IgD-negative memory B cell (primary cell): Measurements from ENCODE around the gene FAM131C. TPM values are rescaled to one million over a fixed set of nuclear protein-coding genes. Genes with fewer than 3 reads are reported as not detected.

ENCODE experiments used
- H3K27ac Mint-ChIP-seq, 3 donors: one replicate each; pipeline ENCODE4 v1.8.0; 2020 to 2022; ENCODE audit warnings: mild to moderate bottlenecking in 3 of 3, mixed read lengths in 3 of 3, moderate library complexity in 1 of 3
- H3K27me3 Mint-ChIP-seq: one replicate; pipeline ENCODE4 v1.8.0; 2021; ENCODE audit warnings: mixed read lengths
- H3K36me3 Mint-ChIP-seq: one replicate; pipeline ENCODE4 v1.8.0; 2020; ENCODE audit warnings: mild to moderate bottlenecking, mixed read lengths
- H3K4me1 Mint-ChIP-seq, 3 donors: one replicate each; pipeline ENCODE4 v1.8.0; 2020 to 2022; ENCODE audit warnings: mixed read lengths in 3 of 3, mild to moderate bottlenecking in 1 of 3
- H3K4me3 Mint-ChIP-seq, 4 donors: one replicate each; pipeline ENCODE4 v1.8.0; 2020 to 2022; ENCODE audit warnings: mild to moderate bottlenecking in 4 of 4, mixed read lengths in 4 of 4, moderate library complexity in 3 of 4
- H3K9me3 Mint-ChIP-seq, 3 donors: one replicate each; pipeline ENCODE4 v1.8.0; 2020 to 2021; ENCODE audit warnings: mixed read lengths in 3 of 3, mild to moderate bottlenecking in 1 of 3
- polyA plus RNA-seq: library from polyadenylated mRNA; unstranded; fragments of 300-500 nt; fragmentation: Illumina TruSeq; gene quantifications from one replicate; pipeline ENCODE4 v1.2.3, GENCODE V29; 2021

Gene FAM131C
- not detected for polyA plus RNA-seq

- H3K27me3 Mint-ChIP-seq, result peaks cover 15% of the 10 kb centered on the region
- H3K9me3 Mint-ChIP-seq, result no peaks in the 10 kb centered on the region
- H3K36me3 Mint-ChIP-seq, result peaks cover 1% of the 10 kb centered on the region
- peak within 1 kb of the TSS; percentile 74 to 93 (median 85) for H3K4me3 Mint-ChIP-seq
- H3K4me1 Mint-ChIP-seq, result peaks cover 4 to 10% (median 10%) of the 10 kb centered on the region in 3 donors
- H3K27ac Mint-ChIP-seq, result no peak within 1 kb of the TSS
These were observed at the start of gene FAM131C for GRCh38 chr1:16073490-16074119. TSS of gene FAM131C (minus strand) at chr1:16073651. CDS start at chr1:16073442, 209 bp downstream.

GRCh38 chr1:16122916-16123315 is 49.5 kb upstream of the FAM131C start:
- Mint-ChIP-seq H3K4me1 (no peaks in the 10 kb centered on the region), H3K9me3 (no peaks in the 10 kb centered on the region), H3K27me3 (peaks cover 23% of the 10 kb centered on the region), H3K4me3 (peak overlapping the region in 1 of 4 donors; percentile 84), H3K36me3 (peaks cover 3% of the 10 kb centered on the region), H3K27ac (no peak overlapping the region)

- Mint-ChIP-seq H3K36me3 (peaks cover 3% of the 10 kb centered on the region), H3K27ac (no peak overlapping the region), H3K4me3 (peak overlapping the region in 1 of 4 donors; percentile 84), H3K4me1 (no peaks in the 10 kb centered on the region), H3K27me3 (peaks cover 21% of the 10 kb centered on the region), H3K9me3 (no peaks in the 10 kb centered on the region)
These were observed 49.0 kb upstream of the FAM131C start for GRCh38 chr1:16122350-16122881.

GRCh38 chr1:16120940-16121410 is 47.5 kb upstream of the FAM131C start:
- peaks cover 18% of the 10 kb centered on the region for H3K27me3 Mint-ChIP-seq
- no peak overlapping the region for H3K27ac Mint-ChIP-seq
- H3K36me3 Mint-ChIP-seq, result peaks cover 3% of the 10 kb centered on the region
- no peak overlapping the region for H3K4me3 Mint-ChIP-seq
- no peaks in the 10 kb centered on the region for H3K4me1 Mint-ChIP-seq
- H3K9me3 Mint-ChIP-seq, result no peaks in the 10 kb centered on the region

- Mint-ChIP-seq H3K27me3 (peaks cover 18% of the 10 kb centered on the region), H3K27ac (no peak overlapping the region), H3K4me1 (no peaks in the 10 kb centered on the region), H3K4me3 (no peak overlapping the region), H3K36me3 (peaks cover 3% of the 10 kb centered on the region), H3K9me3 (no peaks in the 10 kb centered on the region)
These were observed 47.0 kb upstream of the FAM131C start for GRCh38 chr1:16120407-16120806.

- no peak overlapping the region for H3K27ac Mint-ChIP-seq
- no peak overlapping the region for H3K4me3 Mint-ChIP-seq
- peaks cover 3% of the 10 kb centered on the region for H3K36me3 Mint-ChIP-seq
- H3K27me3 Mint-ChIP-seq, result peaks cover 18% of the 10 kb centered on the region
- no peaks in the 10 kb centered on the region for H3K9me3 Mint-ChIP-seq
- H3K4me1 Mint-ChIP-seq, result no peaks in the 10 kb centered on the region
These were observed 46.5 kb upstream of the FAM131C start for GRCh38 chr1:16119926-16120325.

- Mint-ChIP-seq H3K36me3 (peaks cover 1% of the 10 kb centered on the region), H3K4me3 (no peak overlapping the region), H3K27ac (no peak overlapping the region), H3K9me3 (no peaks in the 10 kb centered on the region), H3K4me1 (no peaks in the 10 kb centered on the region), H3K27me3 (peaks cover 18% of the 10 kb centered on the region)
These were observed 46.1 kb upstream of the FAM131C start for GRCh38 chr1:16119504-16119903.

- Mint-ChIP-seq H3K27ac (no peak overlapping the region), H3K36me3 (no peaks in the 10 kb centered on the region), H3K27me3 (peaks cover 18% of the 10 kb centered on the region), H3K4me1 (no peaks in the 10 kb centered on the region), H3K9me3 (no peaks in the 10 kb centered on the region), H3K4me3 (no peak overlapping the region)
These were observed 45.3 kb upstream of the FAM131C start for GRCh38 chr1:16118706-16119105.

GRCh38 chr1:16117936-16118335 is 44.5 kb upstream of the FAM131C start:
- Mint-ChIP-seq H3K9me3 (no peaks in the 10 kb centered on the region), H3K27me3 (peaks cover 13% of the 10 kb centered on the region), H3K36me3 (no peaks in the 10 kb centered on the region), H3K4me3 (no peak overlapping the region), H3K27ac (peak overlapping the region in 1 of 3 donors; percentile 89), H3K4me1 (no peaks in the 10 kb centered on the region)

GRCh38 chr1:16117369-16117768 is 43.9 kb upstream of the FAM131C start:
- no peaks in the 10 kb centered on the region for H3K4me1 Mint-ChIP-seq
- peak overlapping the region in 1 of 3 donors; percentile 89 for H3K27ac Mint-ChIP-seq
- peaks cover 11% of the 10 kb centered on the region for H3K27me3 Mint-ChIP-seq
- H3K9me3 Mint-ChIP-seq, result no peaks in the 10 kb centered on the region
- H3K4me3 Mint-ChIP-seq, result no peak overlapping the region
- no peaks in the 10 kb centered on the region for H3K36me3 Mint-ChIP-seq

GRCh38 chr1:16116625-16117024 is 43.2 kb upstream of the FAM131C start:
- Mint-ChIP-seq H3K4me1 (no peaks in the 10 kb centered on the region), H3K36me3 (no peaks in the 10 kb centered on the region), H3K27me3 (peaks cover 8% of the 10 kb centered on the region), H3K4me3 (no peak overlapping the region), H3K9me3 (no peaks in the 10 kb centered on the region), H3K27ac (peak overlapping the region in 1 of 3 donors; percentile 67)

GRCh38 chr1:16116002-16116401 is 42.6 kb upstream of the FAM131C start:
- Mint-ChIP-seq H3K27me3 (peaks cover 13% of the 10 kb centered on the region), H3K36me3 (no peaks in the 10 kb centered on the region), H3K9me3 (no peaks in the 10 kb centered on the region), H3K4me1 (no peaks in the 10 kb centered on the region), H3K4me3 (no peak overlapping the region), H3K27ac (no peak overlapping the region)

- no peaks in the 10 kb centered on the region for H3K9me3 Mint-ChIP-seq
- no peak overlapping the region for H3K27ac Mint-ChIP-seq
- peaks cover 13% of the 10 kb centered on the region for H3K27me3 Mint-ChIP-seq
- no peak overlapping the region for H3K4me3 Mint-ChIP-seq
- no peaks in the 10 kb centered on the region for H3K4me1 Mint-ChIP-seq
- no peaks in the 10 kb centered on the region for H3K36me3 Mint-ChIP-seq
These were observed 42.1 kb upstream of the FAM131C start for GRCh38 chr1:16115468-16115983.

- Mint-ChIP-seq H3K27ac (no peak overlapping the region), H3K4me3 (no peak overlapping the region), H3K27me3 (peaks cover 19% of the 10 kb centered on the region), H3K36me3 (no peaks in the 10 kb centered on the region), H3K9me3 (peaks cover 0 to 4% (median 3%) of the 10 kb centered on the region in 3 donors), H3K4me1 (no peaks in the 10 kb centered on the region)
These were observed 41.3 kb upstream of the FAM131C start for GRCh38 chr1:16114527-16115467.
